ENCODE results near the gene HSPG2. TPM values are rescaled to one million over a fixed set of nuclear protein-coding genes. Genes with fewer than 3 reads are reported as not detected.

HSPG2 gene
- total RNA-seq, 1 experiment from 2014 or later: 171 TPM

DNA sequence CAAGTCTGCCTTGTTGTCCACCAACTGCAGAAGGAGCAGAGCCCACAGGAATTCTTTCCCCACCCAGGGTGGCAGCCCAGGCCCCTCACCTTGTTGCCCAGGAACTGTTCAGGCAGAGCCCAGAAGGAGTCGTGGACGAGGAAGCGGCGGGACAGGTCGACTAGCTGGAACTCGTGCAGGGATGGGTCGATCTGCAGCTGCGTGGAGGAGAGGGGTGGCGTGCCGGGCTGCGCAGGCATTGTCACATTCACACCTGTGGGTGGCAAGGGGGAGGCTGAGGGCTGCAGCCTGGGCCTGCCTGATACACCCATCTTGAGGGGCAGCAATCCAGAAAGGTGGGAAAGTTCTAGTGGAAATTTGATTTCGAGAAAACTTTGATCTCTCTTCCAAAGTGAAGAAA is 55.9 kb downstream of the HSPG2 start:
- DNase-seq (ENCODE audit: low read depth, low spot score) (no peak), ATAC-seq (no peak)
- ChIA-PET POLR2A (no interaction called here), CTCF (interaction anchor here (1.1 kb wide), 1 partner anchor 20 kb away, joined by 3 read pairs; no protein-coding TSS in a partner anchor)
- intact Hi-C loops (cut with micrococcal nuclease; ENCODE audit: unreplicated experiment): no loop called here
- in situ Hi-C loops (cut with HindIII; ENCODE audit: low pct_unique_long_range_greater_than_20kb, low sequenced_read_pairs): no loop called here
- H3K4me3 ChIP-seq (ENCODE audit: low read depth in 2 of 2, low read length in 2 of 2): no peak overlapping the region
- TF ChIP-seq, protein P1, sequence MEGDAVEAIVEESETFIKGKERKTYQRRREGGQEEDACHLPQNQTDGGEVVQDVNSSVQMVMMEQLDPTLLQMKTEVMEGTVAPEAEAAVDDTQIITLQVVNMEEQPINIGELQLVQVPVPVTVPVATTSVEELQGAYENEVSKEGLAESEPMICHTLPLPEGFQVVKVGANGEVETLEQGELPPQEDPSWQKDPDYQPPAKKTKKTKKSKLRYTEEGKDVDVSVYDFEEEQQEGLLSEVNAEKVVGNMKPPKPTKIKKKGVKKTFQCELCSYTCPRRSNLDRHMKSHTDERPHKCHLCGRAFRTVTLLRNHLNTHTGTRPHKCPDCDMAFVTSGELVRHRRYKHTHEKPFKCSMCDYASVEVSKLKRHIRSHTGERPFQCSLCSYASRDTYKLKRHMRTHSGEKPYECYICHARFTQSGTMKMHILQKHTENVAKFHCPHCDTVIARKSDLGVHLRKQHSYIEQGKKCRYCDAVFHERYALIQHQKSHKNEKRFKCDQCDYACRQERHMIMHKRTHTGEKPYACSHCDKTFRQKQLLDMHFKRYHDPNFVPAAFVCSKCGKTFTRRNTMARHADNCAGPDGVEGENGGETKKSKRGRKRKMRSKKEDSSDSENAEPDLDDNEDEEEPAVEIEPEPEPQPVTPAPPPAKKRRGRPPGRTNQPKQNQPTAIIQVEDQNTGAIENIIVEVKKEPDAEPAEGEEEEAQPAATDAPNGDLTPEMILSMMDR (IDR thresholded peaks at IDR 0.05): no peak
- TF ChIP-seq, protein P2, sequence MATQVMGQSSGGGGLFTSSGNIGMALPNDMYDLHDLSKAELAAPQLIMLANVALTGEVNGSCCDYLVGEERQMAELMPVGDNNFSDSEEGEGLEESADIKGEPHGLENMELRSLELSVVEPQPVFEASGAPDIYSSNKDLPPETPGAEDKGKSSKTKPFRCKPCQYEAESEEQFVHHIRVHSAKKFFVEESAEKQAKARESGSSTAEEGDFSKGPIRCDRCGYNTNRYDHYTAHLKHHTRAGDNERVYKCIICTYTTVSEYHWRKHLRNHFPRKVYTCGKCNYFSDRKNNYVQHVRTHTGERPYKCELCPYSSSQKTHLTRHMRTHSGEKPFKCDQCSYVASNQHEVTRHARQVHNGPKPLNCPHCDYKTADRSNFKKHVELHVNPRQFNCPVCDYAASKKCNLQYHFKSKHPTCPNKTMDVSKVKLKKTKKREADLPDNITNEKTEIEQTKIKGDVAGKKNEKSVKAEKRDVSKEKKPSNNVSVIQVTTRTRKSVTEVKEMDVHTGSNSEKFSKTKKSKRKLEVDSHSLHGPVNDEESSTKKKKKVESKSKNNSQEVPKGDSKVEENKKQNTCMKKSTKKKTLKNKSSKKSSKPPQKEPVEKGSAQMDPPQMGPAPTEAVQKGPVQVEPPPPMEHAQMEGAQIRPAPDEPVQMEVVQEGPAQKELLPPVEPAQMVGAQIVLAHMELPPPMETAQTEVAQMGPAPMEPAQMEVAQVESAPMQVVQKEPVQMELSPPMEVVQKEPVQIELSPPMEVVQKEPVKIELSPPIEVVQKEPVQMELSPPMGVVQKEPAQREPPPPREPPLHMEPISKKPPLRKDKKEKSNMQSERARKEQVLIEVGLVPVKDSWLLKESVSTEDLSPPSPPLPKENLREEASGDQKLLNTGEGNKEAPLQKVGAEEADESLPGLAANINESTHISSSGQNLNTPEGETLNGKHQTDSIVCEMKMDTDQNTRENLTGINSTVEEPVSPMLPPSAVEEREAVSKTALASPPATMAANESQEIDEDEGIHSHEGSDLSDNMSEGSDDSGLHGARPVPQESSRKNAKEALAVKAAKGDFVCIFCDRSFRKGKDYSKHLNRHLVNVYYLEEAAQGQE (IDR thresholded peaks at IDR 0.05; ENCODE audit: insufficient read depth in 1 of 2, low read depth in 2 of 2, low read length in 1 of 2): no peak
- TF ChIP-seq SIN3A (IDR thresholded peaks at IDR 0.05; ENCODE audit: borderline replicate concordance, insufficient read depth, low read depth, low read length) (no peak), POLR2AphosphoS5 (IDR thresholded peaks at IDR 0.05; ENCODE audit: low read depth, low read length) (no peak), TCF7L2 (IDR thresholded peaks at IDR 0.05; ENCODE audit: low read depth, low read length) (no peak)
- H3K27ac ChIP-seq (ENCODE audit: low read length): no peak overlapping the region
- no peaks in the 10 kb centered on the region for H3K4me1 ChIP-seq (ENCODE audit: control insufficient read depth, insufficient read depth, low read length)
- no TSS peak for BruUV-seq (replicated peaks)
- H3K9me3 ChIP-seq (ENCODE audit: control insufficient read depth, insufficient read depth, low read depth, low read length): no peaks in the 10 kb centered on the region
- no peaks in the 10 kb centered on the region for H3K27me3 ChIP-seq (ENCODE audit: control insufficient read depth, insufficient read depth, low read length)
- no peaks in the 10 kb centered on the region; the same call in 1 of the 2 replicates for H3K36me3 ChIP-seq (ENCODE audit: control insufficient read depth, insufficient read depth, low read length)

DNA sequence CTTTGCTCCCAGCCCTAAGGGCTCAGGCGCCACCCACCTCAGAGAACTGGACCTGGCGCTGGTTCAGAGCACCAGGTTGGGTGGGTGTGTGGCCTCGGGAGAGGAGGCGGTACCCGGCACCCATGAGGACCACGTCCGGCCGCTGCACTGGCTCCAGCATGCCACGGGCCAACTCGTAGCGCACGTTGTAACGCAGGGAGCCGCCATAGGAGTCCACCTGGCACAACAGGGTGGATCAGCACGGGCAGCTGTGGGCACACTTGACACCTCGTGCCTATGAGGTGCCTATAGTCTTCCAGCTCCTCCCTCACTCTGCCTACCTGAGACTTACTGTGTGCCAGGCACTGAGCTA is 56.5 kb downstream of the HSPG2 start:
- BruUV-seq (replicated peaks): no TSS peak
- CTCF ChIA-PET: no interaction called here
- H3K27ac ChIP-seq (ENCODE audit: low read length): no peak overlapping the region
- in situ Hi-C loops (cut with HindIII; ENCODE audit: low pct_unique_long_range_greater_than_20kb, low sequenced_read_pairs) (no loop called here), intact Hi-C loops (cut with micrococcal nuclease; ENCODE audit: unreplicated experiment) (no loop called here)
- H3K36me3 ChIP-seq (ENCODE audit: control insufficient read depth, insufficient read depth, low read length): no peaks in the 10 kb centered on the region; the same call in 1 of the 2 replicates
- DNase-seq (ENCODE audit: low read depth, low spot score) (no peak), ATAC-seq (no peak)
- TF ChIP-seq, protein P2 (IDR thresholded peaks at IDR 0.05; ENCODE audit: insufficient read depth in 1 of 2, low read depth in 2 of 2, low read length in 1 of 2): no peak
- POLR2A ChIA-PET: no interaction called here
- H3K4me3 ChIP-seq (ENCODE audit: low read depth in 2 of 2, low read length in 2 of 2): no peak overlapping the region
- H3K4me1 ChIP-seq (ENCODE audit: control insufficient read depth, insufficient read depth, low read length): no peaks in the 10 kb centered on the region
- H3K9me3 ChIP-seq (ENCODE audit: control insufficient read depth, insufficient read depth, low read depth, low read length): no peaks in the 10 kb centered on the region
- no peaks in the 10 kb centered on the region for H3K27me3 ChIP-seq (ENCODE audit: control insufficient read depth, insufficient read depth, low read length)

All from Panc1 (cell line).